Activated CD4-positive, CD25-positive, alpha-beta regulatory T cell treated with anti-CD3 and anti-CD28 coated beads, Interleukin-2, amount 50 U/mL, for 72 hours (primary cell): ENCODE data around the gene SUGCT.

Experiments
- DNase-seq: peaks from one replicate; pipeline ENCODE4 v3.0.0; 2021

The SUGCT gene

GRCh38 chr7:40418983-40419382 is 284.2 kb downstream of the SUGCT start:
- DNase-seq = no peak

- no peak for DNase-seq
Observed at GRCh38 chr7:40419806-40420205, 285.0 kb downstream of the SUGCT start.

DNA sequence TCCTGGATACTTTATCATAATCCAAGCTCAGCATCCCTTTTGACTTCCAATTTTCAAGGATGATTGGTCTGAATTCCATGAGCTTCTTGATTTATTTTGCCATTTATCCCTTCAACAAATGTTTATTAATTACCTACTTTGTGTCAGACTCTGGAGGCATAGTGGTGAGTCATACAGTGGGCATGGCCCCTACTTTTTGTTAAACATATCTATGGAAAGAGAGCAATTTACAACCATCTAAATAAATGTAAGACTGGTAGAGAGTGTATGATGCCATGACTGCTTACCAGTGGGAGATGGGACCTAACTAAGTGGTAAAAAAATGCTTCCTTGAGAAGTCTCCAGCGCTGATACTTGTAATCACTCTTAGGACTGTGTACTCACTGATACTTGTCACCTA is 286.6 kb downstream of the SUGCT start:
- DNase-seq = no peak

- DNase-seq = no peak
Observed at GRCh38 chr7:40425696-40426095, 290.9 kb downstream of the SUGCT start.

GRCh38 chr7:40428421-40428820 is 293.6 kb downstream of the SUGCT start:
- no peak for DNase-seq

GRCh38 chr7:40429826-40430225 is 295.0 kb downstream of the SUGCT start:
- DNase-seq = no peak

GRCh38 chr7:40432046-40432445 is 297.2 kb downstream of the SUGCT start:
- no peak for DNase-seq

- no peak for DNase-seq
Observed at GRCh38 chr7:40436710-40437109, 301.9 kb downstream of the SUGCT start.

GRCh38 chr7:40437498-40437897 is 302.7 kb downstream of the SUGCT start:
- no peak for DNase-seq

DNA sequence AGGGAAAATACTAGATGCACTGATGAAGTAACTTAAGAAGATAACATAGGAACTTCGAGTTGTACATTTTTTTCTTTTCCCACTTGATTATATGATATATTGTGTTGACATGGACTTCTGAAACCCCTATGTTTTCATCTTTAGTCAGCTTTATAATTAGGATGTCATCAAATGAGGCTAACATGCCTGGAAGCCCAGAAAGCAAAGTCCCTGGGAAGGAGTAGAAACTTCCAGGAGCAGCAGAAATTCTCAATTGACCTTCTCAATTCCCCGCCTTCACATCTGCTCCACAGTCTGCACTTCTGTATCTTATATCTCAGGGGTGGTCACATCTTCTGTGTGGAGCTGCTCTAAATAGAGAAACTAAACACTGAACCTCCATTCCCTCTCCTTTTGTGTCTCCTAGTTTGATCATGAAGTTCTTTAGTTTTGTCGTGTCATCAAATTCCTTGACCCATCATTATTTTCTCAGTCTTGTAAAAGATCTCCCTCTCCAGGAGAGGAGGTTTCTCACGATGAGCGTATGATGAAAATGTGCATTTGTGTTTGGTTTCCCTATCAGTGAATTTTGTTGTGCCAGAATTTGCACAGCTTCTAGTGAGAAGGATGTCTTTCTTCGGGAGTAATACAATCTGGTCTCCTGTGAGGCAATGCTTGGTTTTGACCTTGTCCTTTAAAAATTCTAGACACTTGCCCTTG is 303.3 kb downstream of the SUGCT start:
- no peak for DNase-seq

GRCh38 chr7:40439686-40440085 is 304.9 kb downstream of the SUGCT start:
- no peak for DNase-seq

- no peak for DNase-seq
Observed at GRCh38 chr7:40447345-40447744, 312.5 kb downstream of the SUGCT start.

DNA sequence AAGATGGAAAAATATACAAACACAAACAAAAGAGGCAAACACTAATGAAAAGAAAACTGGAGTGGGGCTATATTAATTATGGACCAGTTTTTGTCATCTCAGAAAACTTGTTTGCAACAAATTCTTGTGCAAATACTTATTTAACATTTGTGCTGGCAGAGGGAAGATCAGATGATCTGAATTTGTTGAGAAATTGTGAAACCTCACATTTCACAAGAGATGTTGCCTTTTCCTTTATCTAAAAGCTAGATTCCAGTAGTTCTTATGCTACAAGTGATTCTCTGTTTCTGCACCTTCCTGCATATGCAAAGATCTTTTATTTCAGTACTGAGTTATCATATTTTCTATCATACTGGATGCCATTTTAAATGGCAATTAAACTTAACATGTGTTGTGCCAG is 320.7 kb downstream of the SUGCT start:
- no peak for DNase-seq

DNA sequence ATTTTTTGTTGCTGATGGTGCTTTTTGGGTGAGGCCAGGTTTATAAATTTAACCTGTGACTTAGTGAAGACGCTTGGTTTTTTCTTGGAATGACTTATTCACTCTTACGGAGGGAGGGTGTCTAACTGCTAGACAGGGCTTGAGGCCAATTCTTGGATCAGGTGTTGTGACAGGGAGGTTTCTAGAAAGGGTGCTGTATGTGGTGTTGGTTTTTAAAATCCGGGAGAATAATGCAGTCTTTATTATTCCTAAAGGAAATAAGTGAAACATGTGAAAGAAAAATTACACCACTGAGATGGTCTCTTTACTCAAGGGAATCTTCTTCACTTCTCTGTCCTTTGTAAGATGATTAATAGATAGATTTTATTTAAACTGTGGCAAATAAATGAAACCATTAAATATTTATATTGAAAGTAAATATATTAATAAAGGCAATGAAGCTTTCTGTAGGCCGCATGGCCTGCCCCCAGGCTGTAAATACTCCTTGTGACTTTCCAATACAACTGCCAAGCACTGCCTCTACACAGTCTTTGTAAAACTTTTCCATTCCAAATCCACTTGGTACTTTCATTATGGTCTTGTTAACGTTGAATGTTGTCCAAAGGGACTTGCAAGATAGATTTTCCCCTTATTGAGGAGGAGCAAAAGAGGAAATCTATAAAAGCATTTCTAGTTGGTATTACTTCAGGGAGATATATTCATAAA is 323.1 kb downstream of the SUGCT start:
- DNase-seq = no peak

- no peak for DNase-seq
Observed at GRCh38 chr7:40463446-40463845, 328.6 kb downstream of the SUGCT start.

- no peak for DNase-seq
Observed at GRCh38 chr7:40468891-40469864, 334.4 kb downstream of the SUGCT start.

DNA sequence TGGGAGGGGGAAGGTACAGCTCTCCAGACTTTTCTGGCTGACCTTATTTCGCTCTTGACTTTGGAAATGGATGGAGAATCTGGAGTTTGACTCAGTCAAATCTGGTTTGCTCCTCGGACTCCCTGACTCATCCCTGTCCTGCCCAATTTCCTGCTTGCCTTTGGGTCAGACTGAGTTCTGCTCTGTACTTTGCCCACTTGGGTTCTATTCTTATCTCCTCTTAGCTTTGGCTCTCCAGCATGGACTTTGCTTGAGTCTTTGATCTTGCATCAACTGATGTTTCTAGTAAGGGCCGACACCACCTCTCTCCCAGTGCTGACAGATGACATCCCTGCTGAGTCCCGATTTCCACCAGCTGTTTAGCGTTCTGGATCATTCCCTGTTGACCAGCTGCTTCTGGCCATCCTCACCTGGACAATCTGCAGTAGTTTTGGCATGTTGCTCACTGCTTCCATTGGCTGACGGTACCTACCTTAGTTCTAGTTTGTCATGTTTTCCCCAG is 335.3 kb downstream of the SUGCT start:
- DNase-seq = no peak

DNA sequence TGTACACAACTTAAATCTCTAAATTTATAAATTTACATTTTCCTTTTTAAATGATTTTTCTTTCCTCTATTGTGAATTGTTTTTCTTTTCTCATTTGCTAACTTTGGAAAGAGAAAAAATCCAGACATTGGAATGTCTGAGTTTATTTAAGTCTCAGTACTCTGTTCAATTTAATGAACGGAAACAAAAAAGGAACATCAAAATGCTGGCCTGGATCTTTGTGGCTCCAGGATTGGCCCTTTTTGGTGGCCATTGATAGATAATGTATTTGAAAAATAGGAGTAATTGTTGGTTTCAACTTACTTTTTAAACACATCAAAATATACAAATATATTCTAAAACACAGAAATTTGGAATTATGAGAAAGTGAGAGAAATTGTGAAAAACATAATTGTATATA is 336.0 kb downstream of the SUGCT start:
- no peak for DNase-seq

GRCh38 chr7:40471891-40472290 is 337.1 kb downstream of the SUGCT start:
- no peak for DNase-seq

- DNase-seq = no peak
Observed at GRCh38 chr7:40474790-40475680, 340.2 kb downstream of the SUGCT start.

DNA sequence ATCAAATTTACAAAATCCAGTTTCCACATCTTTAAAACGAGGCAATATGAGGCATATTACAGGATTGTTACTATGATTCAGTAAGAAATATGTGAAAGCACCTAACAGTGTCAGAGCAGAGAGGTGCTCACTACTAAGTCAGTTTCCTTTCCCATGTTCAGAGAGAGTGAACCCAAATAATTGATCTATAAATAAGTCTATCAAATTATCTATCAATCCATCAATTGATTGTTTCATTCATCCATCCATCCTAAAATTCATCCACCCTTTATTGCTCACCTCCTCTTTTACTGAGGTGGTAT is 340.8 kb downstream of the SUGCT start:
- no peak for DNase-seq

GRCh38 chr7:40477094-40477493 is 342.3 kb downstream of the SUGCT start:
- DNase-seq = no peak

GRCh38 chr7:40482845-40483244 is 348.0 kb downstream of the SUGCT start:
- DNase-seq = no peak
